GM18526 (cell line): Measurements from ENCODE around the gene STIP1.
A peak's percentile ranks its signal among the peaks of the same experiment; 100 is the strongest.

ENCODE experiments used
- POLR2A ChIP-seq: IDR thresholded peaks from 3 replicates; pipeline ENCODE4 v1.6.1; 2011; ENCODE audit not compliant: insufficient read length; ENCODE audit errors: extremely low read depth

Gene STIP1

GRCh38 chr11:64206457-64207255 is 20.7 kb downstream of the STIP1 start, which contains the start of gene FERMT3:
Gene FERMT3 (plus strand): TSS chr11:64206721. CDS start chr11:64207365, 644 bp downstream.
- peak; percentile 75 for TF ChIP-seq POLR2A

GRCh38 chr11:64207256-64208085 is 21.5 kb downstream of the STIP1 start:
- peak; percentile 76 for TF ChIP-seq POLR2A

- no peak for TF ChIP-seq POLR2A
Measured at GRCh38 chr11:64208086-64208795, 22.3 kb downstream of the STIP1 start.

GRCh38 chr11:64208796-64209562 is 23.0 kb downstream of the STIP1 start:
- TF ChIP-seq POLR2A: no peak

DNA sequence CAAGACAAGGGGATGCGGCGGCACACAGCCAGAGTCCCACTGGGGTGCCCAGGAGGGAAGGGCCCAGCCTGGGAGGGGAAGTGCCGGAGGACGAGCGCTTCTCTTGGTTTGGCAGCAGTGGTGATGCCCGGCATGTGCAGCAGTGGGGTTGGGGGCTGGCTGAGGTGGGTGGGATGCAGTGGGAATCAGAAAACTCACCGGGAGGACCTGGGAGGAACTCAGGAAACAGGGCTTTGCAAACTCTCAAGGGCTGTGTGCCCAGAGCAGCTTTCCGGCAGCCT is 23.5 kb downstream of the STIP1 start:
- TF ChIP-seq POLR2A: no peak

GRCh38 chr11:64210301-64211020 is 24.5 kb downstream of the STIP1 start:
- TF ChIP-seq POLR2A: no peak

DNA sequence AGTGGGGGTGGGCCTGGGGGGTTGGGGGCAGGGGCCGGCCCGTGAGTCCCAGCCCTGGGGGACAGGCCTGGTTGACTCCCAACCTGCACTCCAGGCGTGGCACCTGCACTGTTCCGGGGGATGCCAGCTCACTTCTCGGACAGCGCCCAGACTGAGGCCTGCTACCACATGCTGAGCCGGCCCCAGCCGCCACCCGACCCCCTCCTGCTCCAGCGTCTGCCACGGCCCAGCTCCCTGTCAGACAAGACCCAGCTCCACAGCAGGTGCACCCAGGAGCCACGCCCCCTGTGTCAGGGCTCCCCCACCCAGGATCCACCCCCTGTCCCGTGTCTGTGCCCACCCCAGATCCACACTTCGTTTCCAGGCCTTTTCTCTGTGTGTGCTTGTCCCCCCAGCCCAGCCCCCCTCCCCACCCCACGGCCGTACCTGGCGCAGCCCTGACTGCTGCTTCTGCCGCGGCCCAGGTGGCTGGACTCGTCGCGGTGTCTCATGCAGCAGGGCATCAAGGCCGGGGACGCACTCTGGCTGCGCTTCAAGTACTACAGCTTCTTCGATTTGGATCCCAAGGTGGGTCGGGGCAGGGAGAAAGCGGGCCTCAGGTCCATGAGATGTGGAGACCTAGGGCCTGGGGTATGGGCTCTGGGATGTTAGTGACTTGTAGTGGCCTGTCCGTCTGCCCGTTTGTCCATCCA is 25.4 kb downstream of the STIP1 start:
- no peak for TF ChIP-seq POLR2A

GRCh38 chr11:64216879-64217278 is 30.9 kb downstream of the STIP1 start:
- no peak for TF ChIP-seq POLR2A

DNA sequence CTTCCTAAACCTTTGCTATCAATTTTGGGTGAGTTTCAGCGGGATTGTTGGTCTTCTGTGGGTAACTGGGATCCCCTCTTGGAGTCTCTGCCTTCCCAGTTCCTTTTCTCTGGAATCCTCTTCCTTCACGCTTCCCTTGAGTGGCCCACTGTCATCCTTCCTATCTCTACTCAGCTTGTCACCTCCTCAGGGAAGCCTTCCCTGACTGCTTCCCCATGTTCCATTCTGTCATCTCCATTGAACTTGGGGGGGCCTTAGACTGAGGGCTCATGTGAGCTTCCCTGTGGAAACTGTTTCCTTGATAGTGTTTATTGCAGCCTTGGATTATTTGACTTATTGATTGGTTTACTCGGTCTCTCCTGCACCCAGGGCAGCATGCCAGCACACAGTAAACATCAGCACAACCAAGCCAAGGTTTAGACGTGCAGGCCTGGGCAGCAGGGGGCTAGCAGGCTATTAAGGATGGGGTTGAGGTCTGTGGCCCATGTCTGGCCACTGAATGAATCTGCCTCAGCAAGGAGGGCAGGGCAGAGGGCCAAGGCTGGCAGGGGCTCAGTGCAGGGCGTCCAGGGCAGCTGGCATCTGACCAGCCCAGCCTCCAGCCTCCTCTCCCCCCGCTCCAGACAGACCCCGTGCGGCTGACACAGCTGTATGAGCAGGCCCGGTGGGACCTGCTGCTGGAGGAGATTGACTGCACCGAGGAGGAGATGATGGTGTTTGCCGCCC is 32.8 kb downstream of the STIP1 start:
- no peak for TF ChIP-seq POLR2A

- TF ChIP-seq POLR2A: no peak
Measured at GRCh38 chr11:64219354-64219684, 33.3 kb downstream of the STIP1 start.

DNA sequence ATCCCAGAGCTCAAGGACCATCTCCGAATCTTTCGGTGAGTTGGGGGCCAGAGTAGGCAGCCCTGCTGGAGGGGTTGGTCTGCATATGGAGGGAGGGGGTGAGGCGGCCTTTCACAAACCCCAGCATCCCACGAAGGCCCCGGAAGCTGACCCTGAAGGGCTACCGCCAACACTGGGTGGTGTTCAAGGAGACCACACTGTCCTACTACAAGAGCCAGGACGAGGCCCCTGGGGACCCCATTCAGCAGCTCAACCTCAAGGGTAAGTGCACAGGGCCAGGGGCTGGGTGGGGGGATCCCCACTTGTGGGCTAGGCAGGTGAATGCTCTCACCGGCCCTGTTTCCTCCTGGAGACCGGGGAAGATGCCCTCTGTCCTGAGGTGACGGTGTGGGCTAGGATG is 33.8 kb downstream of the STIP1 start:
- TF ChIP-seq POLR2A: no peak

DNA sequence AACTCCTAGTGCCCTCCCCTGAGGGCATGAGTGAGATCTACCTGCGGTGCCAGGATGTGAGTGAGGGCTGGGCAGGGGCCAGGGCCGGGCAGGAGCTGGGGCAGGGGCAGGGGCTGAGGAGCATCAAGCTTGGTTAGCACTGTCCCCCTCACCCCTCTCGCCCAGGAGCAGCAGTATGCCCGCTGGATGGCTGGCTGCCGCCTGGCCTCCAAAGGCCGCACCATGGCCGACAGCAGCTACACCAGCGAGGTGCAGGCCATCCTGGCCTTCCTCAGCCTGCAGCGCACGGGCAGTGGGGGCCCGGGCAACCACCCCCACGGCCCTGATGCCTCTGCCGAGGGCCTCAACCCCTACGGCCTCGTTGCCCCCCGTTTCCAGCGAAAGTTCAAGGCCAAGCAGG is 34.3 kb downstream of the STIP1 start:
- peak; percentile 5 for TF ChIP-seq POLR2A

- TF ChIP-seq POLR2A: peak; percentile 3
Measured at GRCh38 chr11:64220798-64221197, 34.8 kb downstream of the STIP1 start.
